H1 (cell line): Measurements from ENCODE around the gene ALOX15B. TPM values are rescaled to one million over a fixed set of nuclear protein-coding genes. Genes with fewer than 3 reads are reported as not detected.

Experiments used
- CTCF ChIA-PET: fragments of 300-600 bp; sonication (Branson Sonifier 250); formaldehyde crosslinking; loops from one replicate; lab custom pipeline; 2021; ENCODE audit not compliant: partially characterized antibody; lab: Charles Lee
- POLR2A ChIA-PET: fragments of 300-600 bp; sonication (Branson Sonifier 250); formaldehyde crosslinking; loops from one replicate; lab custom pipeline; 2021; ENCODE audit warnings: inconsistent platforms; ENCODE audit not compliant: partially characterized antibody; lab: Charles Lee
- DNase-seq, 2 experiments: peaks; one replicate each; pipeline versions ENCODE4 v3.0.0 to v3.0.0-alpha.2; 2010 to 2022; ENCODE audit warnings: low spot score in 2 of 2, low read depth in 1 of 2, mixed read lengths in 1 of 2
- FAIRE-seq: peaks from 2 replicates; lab custom pipeline; 2011; peaks lifted over from hg19 to GRCh38; lab: Jason Lieb, UNC
- H2AFZ ChIP-seq: 2 replicates; pipeline ENCODE4 v1.8.1; 2012; ENCODE audit warnings: low read length, inconsistent platforms
- H2AK5ac ChIP-seq: 2 replicates; pipeline ENCODE4 v1.6.1; 2013; ENCODE audit warnings: low read depth, low read length
- H2BK120ac ChIP-seq: replicated peaks from 2 replicates; pipeline ENCODE3; 2013; ENCODE audit warnings: low read depth, low read length, inconsistent platforms
- H2BK12ac ChIP-seq: 2 replicates; pipeline ENCODE4 v1.6.1; 2013; ENCODE audit warnings: low read depth, low read length
- H2BK15ac ChIP-seq: 2 replicates; pipeline ENCODE4 v1.6.1; 2013; ENCODE audit warnings: low read length
- H2BK20ac ChIP-seq: 2 replicates; pipeline ENCODE4 v1.6.1; 2013; ENCODE audit warnings: low read length
- H2BK5ac ChIP-seq: 2 replicates; pipeline ENCODE4 v1.6.1; 2013; ENCODE audit warnings: low read depth, low read length
- H3K14ac ChIP-seq: 2 replicates; pipeline ENCODE4 v1.6.1; 2013; ENCODE audit warnings: inconsistent platforms; ENCODE audit not compliant: insufficient read length
- H3K18ac ChIP-seq: 2 replicates; pipeline ENCODE4 v1.6.1; 2013; ENCODE audit warnings: low read length; ENCODE audit errors: extremely low read depth
- H3K23ac ChIP-seq: 2 replicates; pipeline ENCODE4 v1.6.1; 2013; ENCODE audit warnings: inconsistent platforms; ENCODE audit not compliant: insufficient read length
- H3K23me2 ChIP-seq: 2 replicates; pipeline ENCODE4 v1.6.1; 2013; ENCODE audit warnings: low read depth, low read length
- H3K27ac ChIP-seq: 2 replicates; pipeline ENCODE4 v1.6.1; 2011; ENCODE audit warnings: low read depth, low read length, inconsistent platforms
- H3K27me3 ChIP-seq, 4 experiments: replicated peaks in 1 of 4; 1 replicate in 1 of 4; 2 replicates in 3 of 4; pipeline versions ENCODE4 v1.6.1 to v1.8.1; 2011 to 2013; ENCODE audit warnings: low read length in 3 of 4, mild to moderate bottlenecking in 3 of 4, inconsistent platforms in 2 of 4, mixed read lengths in 2 of 4, moderate library complexity in 1 of 4; ENCODE audit not compliant: control insufficient read depth in 3 of 4, insufficient read depth in 3 of 4; ENCODE audit errors: extremely low read depth in 1 of 4
- H3K36me3 ChIP-seq, 4 experiments: 2 replicates each; pipeline versions ENCODE4 v1.6.1 to v1.8.1; 2011 to 2013; ENCODE audit warnings: mild to moderate bottlenecking in 4 of 4, low read length in 3 of 4, moderate library complexity in 2 of 4, control low read depth in 1 of 4, inconsistent platforms in 1 of 4; ENCODE audit not compliant: insufficient read depth in 4 of 4, control insufficient read depth in 2 of 4
- H3K4ac ChIP-seq: replicated peaks from 2 replicates; pipeline ENCODE3; 2013; ENCODE audit warnings: low read length, low read depth, mixed read lengths, inconsistent platforms; ENCODE audit not compliant: insufficient read length
- H3K4me1 ChIP-seq, 4 experiments: replicated peaks in 1 of 4; 1 replicate in 1 of 4; 2 replicates in 3 of 4; pipeline versions ENCODE4 v1.6.1 to v1.8.1; 2011 to 2013; ENCODE audit warnings: low read length in 3 of 4, inconsistent platforms in 2 of 4, mixed read lengths in 1 of 4; ENCODE audit not compliant: insufficient read depth in 4 of 4, control insufficient read depth in 3 of 4
- H3K4me2 ChIP-seq, 2 experiments: 2 replicates each; pipeline versions ENCODE4 v1.6.1 to v1.8.1; 2011 to 2013; ENCODE audit warnings: low read depth in 2 of 2, low read length in 2 of 2, control low read depth in 1 of 2, inconsistent platforms in 1 of 2, mild to moderate bottlenecking in 1 of 2; ENCODE audit not compliant: insufficient read depth in 1 of 2
- H3K4me3 ChIP-seq, 4 experiments: fragments of 200-600, 300-600 bp in 1 of 4; sonication (generic), shearing (Covaris generic), sonication (Bioruptor Twin) in 1 of 4; 2 replicates each; pipeline versions ENCODE4 v1.5.1 to v1.8.1; 2011 to 2016; ENCODE audit warnings: low read length in 4 of 4, low read depth in 3 of 4, control low read depth in 2 of 4, inconsistent platforms in 2 of 4, mild to moderate bottlenecking in 2 of 4, mixed read lengths in 1 of 4, moderate library complexity in 1 of 4; ENCODE audit not compliant: insufficient read depth in 2 of 4; ENCODE audit errors: extremely low read depth in 1 of 4
- H3K56ac ChIP-seq: replicated peaks from 2 replicates; pipeline ENCODE3; 2013; ENCODE audit warnings: low read depth, mild to moderate bottlenecking, mixed read lengths, low read length, inconsistent platforms; ENCODE audit not compliant: insufficient read length
- H3K79me1 ChIP-seq: 2 replicates; pipeline ENCODE4 v1.6.1; 2013; ENCODE audit warnings: low read depth, low read length, control low read depth
- H3K79me2 ChIP-seq, 2 experiments: 2 replicates each; pipeline versions ENCODE4 v1.6.1 to v1.8.1; 2012 to 2013; ENCODE audit warnings: low read length in 2 of 2, mild to moderate bottlenecking in 2 of 2, inconsistent platforms in 1 of 2; ENCODE audit not compliant: insufficient read depth in 2 of 2, control insufficient read depth in 1 of 2
- H3K9ac ChIP-seq, 4 experiments: replicated peaks in 1 of 4; 1 replicate in 1 of 4; 2 replicates in 3 of 4; pipeline versions ENCODE4 v1.6.1 to v1.8.1; 2011 to 2013; ENCODE audit warnings: low read depth in 3 of 4, low read length in 3 of 4, control low read depth in 2 of 4, mild to moderate bottlenecking in 2 of 4, moderate library complexity in 2 of 4, inconsistent platforms in 1 of 4; ENCODE audit errors: extremely low read depth in 1 of 4
- H3K9me3 ChIP-seq, 2 experiments: 2 replicates each; pipeline versions ENCODE4 v1.6.1 to v1.8.1; 2012 to 2013; ENCODE audit warnings: mild to moderate bottlenecking in 2 of 2, moderate library complexity in 2 of 2, control low read depth in 1 of 2, inconsistent platforms in 1 of 2, low read depth in 1 of 2, low read length in 1 of 2, mixed read lengths in 1 of 2; ENCODE audit not compliant: insufficient read depth in 2 of 2
- H4K20me1 ChIP-seq, 2 experiments: replicated peaks in 1 of 2; 2 replicates each; pipeline versions ENCODE3 to v1.8.1; 2011 to 2013; ENCODE audit warnings: inconsistent platforms in 2 of 2, low read length in 2 of 2, mild to moderate bottlenecking in 1 of 2; ENCODE audit not compliant: insufficient read depth in 2 of 2, control insufficient read depth in 1 of 2
- H4K5ac ChIP-seq: 2 replicates; pipeline ENCODE4 v1.6.1; 2013; ENCODE audit warnings: low read length, low read depth, mixed read lengths, inconsistent platforms; ENCODE audit not compliant: insufficient read length
- H4K8ac ChIP-seq: 2 replicates; pipeline ENCODE4 v1.8.0; 2013; ENCODE audit warnings: mild to moderate bottlenecking, moderate library complexity, low read length, inconsistent platforms; ENCODE audit not compliant: insufficient read depth; ENCODE audit errors: extremely low read depth
- H4K91ac ChIP-seq: replicated peaks from 2 replicates; pipeline ENCODE3; 2013; ENCODE audit warnings: low read length, mixed read lengths, inconsistent platforms; ENCODE audit not compliant: insufficient read length
- CHD1 ChIP-seq: IDR thresholded peaks from 2 replicates; pipeline ENCODE4 v1.6.1; 2012; ENCODE audit warnings: low read depth, low read length, improper control_type of control experiment
- CTBP2 ChIP-seq: IDR thresholded peaks from 2 replicates; pipeline ENCODE4 v1.7.0; 2011; ENCODE audit warnings: borderline replicate concordance, mild to moderate bottlenecking, moderate library complexity, mixed read lengths, low read length; ENCODE audit not compliant: insufficient read depth, insufficient read length
- EGR1 ChIP-seq: IDR thresholded peaks from 2 replicates; pipeline ENCODE4 v1.6.1; 2011; ENCODE audit warnings: low read depth, low read length, borderline replicate concordance
- FOSL1 ChIP-seq: IDR thresholded peaks from 2 replicates; pipeline ENCODE4 v1.6.1; 2011; ENCODE audit warnings: mild to moderate bottlenecking, low read depth, low read length, moderate library complexity; ENCODE audit not compliant: insufficient read depth
- KDM1A ChIP-seq: fragments of 200-600, 300-600 bp; sonication (generic); IDR thresholded peaks from 2 replicates; pipeline ENCODE4 v1.7.1; 2016; ENCODE audit warnings: mild to moderate bottlenecking, low read length, borderline replicate concordance
- MAFK ChIP-seq: IDR thresholded peaks from 2 replicates; pipeline ENCODE4 v1.6.1; 2012; ENCODE audit warnings: low read depth, mild to moderate bottlenecking, improper control_type of control experiment, low read length
- SAP30 ChIP-seq: fragments of 300-600 bp; sonication (generic); IDR thresholded peaks from 2 replicates; pipeline ENCODE4 v1.7.1; 2012; ENCODE audit warnings: low read length, moderate library complexity, mild to moderate bottlenecking, inconsistent platforms; ENCODE audit not compliant: insufficient read depth, insufficient replicate concordance
- SIN3A ChIP-seq, 2 experiments: IDR thresholded peaks in 1 of 2; conservative IDR thresholded peaks in 1 of 2; 2 replicates each; pipeline ENCODE4 v1.6.1; 2011 to 2012; ENCODE audit warnings: low read length in 2 of 2, improper control_type of control experiment in 1 of 2, low read depth in 1 of 2, mild to moderate bottlenecking in 1 of 2
- TAF1 ChIP-seq: IDR thresholded peaks from 2 replicates; pipeline ENCODE4 v1.6.1; 2011; ENCODE audit warnings: mild to moderate bottlenecking, low read depth, low read length
- TEAD4 ChIP-seq: IDR thresholded peaks from 2 replicates; pipeline ENCODE4 v1.6.1; 2012; ENCODE audit warnings: low read depth, low read length, inconsistent platforms, mixed read lengths
- WGBS, 2 experiments: shearing (Covaris generic) in 1 of 2; methylation state at CpG; one replicate each; pipeline versions ENCODE4 v1.1.6 to v1.1.7; 2013 to 2015; ENCODE audit warnings: low lambda C conversion rate in 2 of 2, mixed read lengths in 2 of 2, inconsistent platforms in 1 of 2, low coverage in 1 of 2, missing lambda C conversion rate in 1 of 2; ENCODE audit not compliant: insufficient replicate concordance in 2 of 2, insufficient coverage in 1 of 2, insufficient read length in 1 of 2; ENCODE audit errors: extremely low coverage in 1 of 2, missing lambda C conversion rate in 1 of 2; 5-methylcytosine and 5-hydroxymethylcytosine counted together
- polyA plus RNA-seq, 7 experiments: library from polyadenylated mRNA; depleted of rRNA in 3 of 7; stranded (reverse) in 5 of 7; unstranded in 2 of 7; fragments of >200 nt in 5 of 7; fragments of 200-250 nt in 2 of 7; gene quantifications; 1 replicate in 5 of 7; 2 replicates in 1 of 7; 4 replicates in 1 of 7; pipeline versions ENCODE4 v1.2.1 to v1.2.3, GENCODE V29; 2011 to 2013; ENCODE audit warnings: missing spikeins in 2 of 7, mixed read lengths in 2 of 7
- total RNA-seq: library from RNA; stranded (reverse); fragmentation: NEBNext Ultra II Directional; extraction: Animal tissue kit (Norgen Biotek cat#: 25700); gene quantifications from 2 replicates; pipeline ENCODE4 v1.2.1, GENCODE V29; 2021
- TF ChIP-seq, protein P1 (sequence below): IDR thresholded peaks from 2 replicates; pipeline ENCODE4 v1.6.1; 2012; ENCODE audit warnings: inconsistent platforms

Gene ALOX15B
- total and polyA plus RNA-seq, 2 of the 8 experiments (the other 6 are each of a cell fraction or from before 2014, with no cell fraction given) = 0.63 to 0.91 TPM

DNA sequence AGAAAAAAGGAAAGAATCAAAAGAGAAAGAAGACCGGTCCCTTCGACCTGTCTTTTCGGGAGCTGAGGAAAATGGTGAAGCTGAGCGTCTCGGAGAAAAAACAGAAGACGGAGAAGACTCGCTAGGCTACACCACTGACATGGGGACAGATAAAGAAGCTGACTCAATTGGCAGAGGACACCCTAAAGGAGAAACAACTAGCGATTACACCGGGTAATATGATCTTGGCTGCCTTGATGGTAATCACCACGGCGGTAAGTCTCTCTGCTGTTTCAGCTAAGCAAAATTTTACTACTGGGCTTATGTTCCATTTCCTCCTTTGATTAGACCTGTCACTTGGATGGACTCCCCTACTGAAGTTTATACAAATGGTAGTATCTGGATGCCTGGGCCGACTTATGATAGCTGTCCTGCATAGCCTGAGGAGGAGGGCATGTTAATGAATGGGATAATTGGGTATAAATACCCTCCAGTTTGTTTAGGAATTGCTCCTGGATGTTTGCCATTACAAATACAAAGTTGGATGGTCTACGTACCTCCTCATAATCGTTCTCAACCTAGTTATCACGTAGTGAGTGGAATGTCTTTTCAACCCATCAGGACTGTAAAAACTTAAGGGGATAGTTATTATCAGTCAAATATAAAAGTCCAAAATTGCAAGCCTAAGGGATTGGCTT is 24.1 kb downstream of the ALOX15B start:
- no peak overlapping the region for H2AK5ac ChIP-seq
- peaks cover 0 to 4% of the 10 kb centered on the region in 2 experiments for H4K20me1 ChIP-seq
- no peak overlapping the region for H3K27ac ChIP-seq
- no peak overlapping the region for H3K14ac ChIP-seq
- no peak overlapping the region for H2BK5ac ChIP-seq
- H2BK20ac ChIP-seq = no peak overlapping the region
- no peak overlapping the region for H4K91ac ChIP-seq
- no peaks in the 10 kb centered on the region for H3K9me3 ChIP-seq
- DNase-seq (no peak), FAIRE-seq (no peak)
- H3K4ac ChIP-seq = no peak overlapping the region
- H3K56ac ChIP-seq = no peak overlapping the region
- no peak overlapping the region for H3K9ac ChIP-seq
- no peak overlapping the region for H4K8ac ChIP-seq
- H3K23me2 ChIP-seq = peaks cover 9% of the 10 kb centered on the region; the same call in 1 of the 2 replicates
- POLR2A ChIA-PET = interaction anchor here (1.0 to 2.2 kb wide), 7 partner anchors 8 to 160 kb away, joined by 3 to 10 read pairs (median 4); no protein-coding TSS in a partner anchor
- H2BK15ac ChIP-seq = no peak overlapping the region
- H3K23ac ChIP-seq = no peak overlapping the region
- no peak overlapping the region; the same call in 1 of the 2 replicates for H3K18ac ChIP-seq
- WGBS, 2 experiments = 6% methylated on average over 15 of the region's 15 CpGs; no CpG with 5 or more reads in 1 of the 2 experiments
- CTCF ChIA-PET = interaction anchor here (1.0 to 11.6 kb wide), 12 partner anchors 12 to 320 kb away, joined by 3 to 270 read pairs (median 20); partner anchors contain the start of genes ALOX12B, ALOX15B and ALOXE3
- no peak overlapping the region for H4K5ac ChIP-seq
- no peak overlapping the region for H2BK120ac ChIP-seq
- no peak overlapping the region for H2AFZ ChIP-seq
- H3K4me3 ChIP-seq = peak overlapping the region; percentile 32 to 56 (median 42)
- peaks cover 7 to 29% (median 15%) of the 10 kb centered on the region in 4 experiments for H3K4me1 ChIP-seq
- no peaks in the 10 kb centered on the region for H3K79me2 ChIP-seq
- H3K36me3 ChIP-seq = no peaks in the 10 kb centered on the region
- no peaks in the 10 kb centered on the region; the same call in 1 of the 2 replicates for H3K79me1 ChIP-seq
- H3K4me2 ChIP-seq = peak overlapping the region; percentile 80 to 86
- peaks cover 5 to 20% (median 17%) of the 10 kb centered on the region in 4 experiments; a peak in 5 of 7 replicates for H3K27me3 ChIP-seq
- H2BK12ac ChIP-seq = no peak overlapping the region
- TF ChIP-seq EGR1 (no peak), CHD1 (peak; percentile 50; the same call in 1 of the 2 replicates), TAF1 (no peak), CTBP2 (no peak), TEAD4 (no peak), MAFK (no peak), FOSL1 (no peak), KDM1A (no peak), SAP30 (peak; percentile 31), SIN3A (conservative IDR thresholded peaks at IDR 0.05 in 1 of 2, IDR thresholded peaks at IDR 0.05 in 1 of 2; ENCODE audit: low read depth in 1 of 2, low read length in 2 of 2) (0 out of 4 replicates have a peak, but pooled peaks of 1 of the 2 experiments have one; percentile 48)
- TF ChIP-seq, protein P1, sequence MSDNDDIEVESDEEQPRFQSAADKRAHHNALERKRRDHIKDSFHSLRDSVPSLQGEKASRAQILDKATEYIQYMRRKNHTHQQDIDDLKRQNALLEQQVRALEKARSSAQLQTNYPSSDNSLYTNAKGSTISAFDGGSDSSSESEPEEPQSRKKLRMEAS = no peak
